Measurements from ENCODE around the gene GNAT2. TPM values are rescaled to one million over a fixed set of nuclear protein-coding genes. Genes with fewer than 3 reads are reported as not detected.

GNAT2 gene
- total RNA-seq, 1 experiment from 2014 or later: 0.20 TPM

DNA sequence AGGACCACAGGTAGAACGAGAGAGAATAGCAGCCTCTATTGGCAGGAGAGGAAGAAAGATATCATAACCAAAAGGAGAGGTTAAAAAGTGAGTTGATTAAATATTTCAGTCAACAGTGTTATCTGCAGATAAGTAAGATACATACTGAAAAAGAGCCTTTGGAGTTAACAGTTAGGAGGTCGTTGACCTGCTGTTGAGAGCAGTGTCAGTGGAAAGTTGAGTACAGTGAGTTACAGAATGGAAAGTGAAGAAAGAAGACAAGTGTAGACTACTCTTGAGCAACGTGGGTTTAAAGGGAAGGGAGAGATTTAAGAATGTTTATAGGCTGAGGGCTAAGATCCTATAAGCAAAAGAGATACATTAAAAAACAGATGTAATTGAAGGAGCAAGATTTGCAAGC is 30.2 kb downstream of the GNAT2 start:
- Mint-ChIP-seq H3K36me3 (ENCODE audit: insufficient read depth in 1 of 3, low read depth in 3 of 3) (peaks cover 12 to 65% (median 60%) of the 10 kb centered on the region in 3 experiments; a peak in 6 of 7 replicates), H3K9me3 (no peaks in the 10 kb centered on the region), H3K27me3 (ENCODE audit: low read depth) (no peaks in the 10 kb centered on the region), H3K4me3 (no peak overlapping the region), H3K4me1 (no peaks in the 10 kb centered on the region), H3K27ac (no peak overlapping the region)
- no peak overlapping the region for H3K18ac ChIP-seq (ENCODE audit: insufficient read length, low read depth, low read length)
- H3K4me2 ChIP-seq (ENCODE audit: insufficient read depth, insufficient read length, low read length): no peak overlapping the region
- no peak overlapping the region for H2AFZ ChIP-seq (ENCODE audit: low read length)
- H3K56ac ChIP-seq (ENCODE audit: insufficient read length, low read depth, low read length): no peak overlapping the region
- H2BK12ac ChIP-seq (ENCODE audit: insufficient read length, low read depth, low read length): no peak overlapping the region
- no peak overlapping the region for H3K23ac ChIP-seq (ENCODE audit: insufficient read length, low read depth, low read length)
- no peak overlapping the region for H2AK5ac ChIP-seq (ENCODE audit: insufficient read length, low read length)
- no peak for TF ChIP-seq CTCF (conservative IDR thresholded peaks at IDR 0.05)
- H2BK20ac ChIP-seq (ENCODE audit: low read depth, low read length, poor library complexity, severe bottlenecking): no peak overlapping the region
- no peak overlapping the region for H4K5ac ChIP-seq (ENCODE audit: insufficient read length, low read depth, low read length)
- no peak overlapping the region for H4K8ac ChIP-seq (replicated peaks; ENCODE audit: insufficient read length, low read depth, low read length)
- no peak overlapping the region for H2BK15ac ChIP-seq (ENCODE audit: low read depth, low read length)
- no peak overlapping the region for H3K4ac ChIP-seq (ENCODE audit: low read depth, low read length)
- no peaks in the 10 kb centered on the region for H4K20me1 ChIP-seq (ENCODE audit: control insufficient read depth, insufficient read depth, insufficient read length)
- H4K91ac ChIP-seq (ENCODE audit: insufficient read length, low read depth, low read length): no peak overlapping the region
- no CpG with 5 or more reads among the region's 3 CpGs for WGBS (ENCODE audit: extremely low coverage, insufficient read length, low lambda C conversion rate)
- no peak for DNase-seq
- H2BK120ac ChIP-seq (ENCODE audit: low read depth, low read length, poor library complexity, severe bottlenecking): no peak overlapping the region
- no peak overlapping the region for H2BK5ac ChIP-seq (ENCODE audit: insufficient read length, low read length)
- H3K79me1 ChIP-seq (ENCODE audit: insufficient read depth, low read depth, low read length, poor library complexity, severe bottlenecking): no peaks in the 10 kb centered on the region
- H3K27me3 ChIP-seq (ENCODE audit: insufficient read depth, low read length): no peaks in the 10 kb centered on the region
- no peaks in the 10 kb centered on the region for H3K9me3 ChIP-seq (ENCODE audit: control insufficient read depth, low read depth, low read length)
- no peaks in the 10 kb centered on the region for H3K79me2 ChIP-seq (ENCODE audit: insufficient read depth, low read length)
- H3K27ac ChIP-seq (ENCODE audit: insufficient read length, low read depth, low read length): no peak overlapping the region
- H3T11ph ChIP-seq (ENCODE audit: low read length): no peak overlapping the region
- no peak overlapping the region for H3K9ac ChIP-seq (ENCODE audit: extremely low read depth, insufficient read length, low read length)
- H3K23me2 ChIP-seq (ENCODE audit: insufficient read length, low read depth, low read length, poor library complexity, severe bottlenecking): no peaks in the 10 kb centered on the region
- H3K4me1 ChIP-seq (ENCODE audit: insufficient read depth, low read length): no peaks in the 10 kb centered on the region
- no peak overlapping the region for H3K14ac ChIP-seq (ENCODE audit: insufficient read depth, low read length)
